ENCODE measurements around the gene PGAP2.
"Not testable (repeated sequence)": the region's sequence is repeated elsewhere in the genome, so short reads cannot be mapped to it uniquely, and the experiment has no call there.

The PGAP2 gene

GRCh38 chr11:3807909-3808860 lies at the start of gene PGAP2:
TSS of gene PGAP2 (plus strand) at chr11:3808560. CDS start at chr11:3811260, 2,700 bp downstream.
- DNase-seq: peak; percentile 28

GRCh38 chr11:3764266-3764665 lies 44.1 kb upstream of the PGAP2 start:
- no peak for DNase-seq

GRCh38 chr11:3766836-3767235 lies 41.5 kb upstream of the PGAP2 start:
- not testable (repeated sequence) for DNase-seq

- no peak for DNase-seq
Observed at GRCh38 chr11:3767536-3767935, 40.8 kb upstream of the PGAP2 start.

GRCh38 chr11:3773180-3773579 lies 35.2 kb upstream of the PGAP2 start:
- no peak for DNase-seq

GRCh38 chr11:3775736-3776406 lies 32.5 kb upstream of the PGAP2 start:
- no peak for DNase-seq

- no peak for DNase-seq
Observed at GRCh38 chr11:3781423-3781822, 26.9 kb upstream of the PGAP2 start.

- no peak for DNase-seq
Observed at GRCh38 chr11:3782963-3783362, 25.4 kb upstream of the PGAP2 start.

- DNase-seq: no peak
Observed at GRCh38 chr11:3783611-3784010, 24.7 kb upstream of the PGAP2 start.

GRCh38 chr11:3786781-3787428 lies 21.5 kb upstream of the PGAP2 start:
- no peak for DNase-seq

- DNase-seq: not testable (repeated sequence)
Observed at GRCh38 chr11:3794387-3794786, 14.0 kb upstream of the PGAP2 start.

- DNase-seq: no peak
Observed at GRCh38 chr11:3795131-3796001, 13.0 kb upstream of the PGAP2 start.

GRCh38 chr11:3796002-3796311 lies 12.4 kb upstream of the PGAP2 start:
- DNase-seq: no peak

GRCh38 chr11:3796346-3796745 lies 12.0 kb upstream of the PGAP2 start:
- DNase-seq: no peak

GRCh38 chr11:3796801-3797328 lies 11.5 kb upstream of the PGAP2 start:
- no peak for DNase-seq

- DNase-seq: peak; percentile 100
Observed at GRCh38 chr11:3797329-3798090, 10.8 kb upstream of the PGAP2 start, which contains the start of gene NUP98. TSS of gene NUP98 (minus strand) at chr11:3797554. CDS start at chr11:3782117, 15,437 bp downstream.

GRCh38 chr11:3799143-3799542 lies 9.2 kb upstream of the PGAP2 start:
- no peak for DNase-seq

- no peak for DNase-seq
Observed at GRCh38 chr11:3799873-3800272, 8.5 kb upstream of the PGAP2 start.

GRCh38 chr11:3802011-3802790 lies 6.2 kb upstream of the PGAP2 start:
- no peak for DNase-seq

- DNase-seq: no peak
Observed at GRCh38 chr11:3803726-3804495, 4.4 kb upstream of the PGAP2 start.
